Hepatocyte (in vitro differentiated cells): ENCODE results near the gene NAT16. TPM values are rescaled to one million over a fixed set of nuclear protein-coding genes. Genes with fewer than 3 reads are reported as not detected.
"Not testable (repeated sequence)": the region's sequence is repeated elsewhere in the genome, so short reads cannot be mapped to it uniquely, and the experiment has no call there.

Experiments used
- DNase-seq: peaks from one replicate; pipeline ENCODE4 v3.0.0-alpha.2; 2016; ENCODE audit warnings: low spot score
- H2AFZ ChIP-seq: fragments of 200-600 bp; sonication (generic); 2 replicates; pipeline ENCODE4 v1.6.0; 2016; ENCODE audit warnings: antibody characterized with exemption, mild to moderate bottlenecking
- H3K27ac ChIP-seq: fragments of 200-600 bp; sonication (generic); 2 replicates; pipeline ENCODE4 v1.5.1; 2016; ENCODE audit warnings: mild to moderate bottlenecking
- H3K27me3 ChIP-seq: fragments of 200-600 bp; sonication (generic); 2 replicates; pipeline ENCODE4 v1.6.1; 2016
- H3K36me3 ChIP-seq: fragments of 200-600 bp; sonication (generic); replicated peaks from 2 replicates; pipeline ENCODE4 v1.5.1; 2016; ENCODE audit warnings: low read depth; ENCODE audit not compliant: insufficient read depth
- H3K4me1 ChIP-seq: fragments of 200-600 bp; sonication (generic); 2 replicates; pipeline ENCODE4 v1.5.1; 2016; ENCODE audit warnings: mild to moderate bottlenecking, moderate library complexity; ENCODE audit not compliant: insufficient read depth
- H3K4me2 ChIP-seq: fragments of 200-600 bp; sonication (generic); 2 replicates; pipeline ENCODE4 v1.6.0; 2016
- H3K4me3 ChIP-seq: fragments of 200-600 bp; sonication (generic); 2 replicates; pipeline ENCODE4 v1.5.1; 2016; ENCODE audit warnings: mild to moderate bottlenecking
- H3K79me2 ChIP-seq: fragments of 200-600 bp; sonication (generic); 2 replicates; pipeline ENCODE4 v1.6.0; 2017; ENCODE audit warnings: mild to moderate bottlenecking
- H3K9me2 ChIP-seq: fragments of 200-600 bp; sonication (generic); replicated peaks from 2 replicates; pipeline ENCODE4 v1.6.0; 2017; ENCODE audit warnings: mild to moderate bottlenecking; ENCODE audit not compliant: insufficient read depth
- H3K9me3 ChIP-seq: fragments of 200-600 bp; sonication (generic); 2 replicates; pipeline ENCODE4 v1.5.1; 2016; ENCODE audit warnings: low read depth, mild to moderate bottlenecking
- H4K20me1 ChIP-seq: fragments of 200-600 bp; sonication (generic); 2 replicates; pipeline ENCODE4 v1.6.0; 2016; ENCODE audit warnings: mild to moderate bottlenecking; ENCODE audit not compliant: insufficient read depth, poor library complexity, severe bottlenecking
- CTCF ChIP-seq: fragments of 200-600 bp; sonication (generic); IDR thresholded peaks from 2 replicates; pipeline ENCODE4 v1.5.1; 2016; ENCODE audit warnings: antibody characterized with exemption, mild to moderate bottlenecking; ENCODE audit not compliant: poor library complexity
- EZH2 ChIP-seq: fragments of 200-600 bp; sonication (generic); IDR thresholded peaks from 2 replicates; pipeline ENCODE4 v1.6.1; 2016; ENCODE audit warnings: antibody characterized with exemption, mild to moderate bottlenecking, borderline replicate concordance
- EZH2phosphoT487 ChIP-seq: fragments of 200-600 bp; sonication (generic); IDR thresholded peaks from one replicate; pipeline ENCODE4 v1.6.1; 2018; ENCODE audit warnings: antibody characterized with exemption, mild to moderate bottlenecking, low read depth, moderate library complexity; ENCODE audit not compliant: unreplicated experiment, severe bottlenecking
- WGBS: methylation state at CpG from one replicate; pipeline ENCODE4 v1.1.6; 2016; ENCODE audit warnings: low lambda C conversion rate; ENCODE audit errors: missing lambda C conversion rate; 5-methylcytosine and 5-hydroxymethylcytosine counted together
- polyA plus RNA-seq: library from polyadenylated mRNA; unstranded; fragments of >200 nt; fragmentation: Nextera tagmentation; extraction: Ambion mirVana; gene quantifications from 2 replicates; pipeline ENCODE4 v1.2.1, GENCODE V29; 2016
- total RNA-seq: library from RNA; depleted of rRNA; stranded (reverse); fragments of >200 nt; gene quantifications from 2 replicates; pipeline ENCODE4 v1.2.3, GENCODE V29; 2014

NAT16 gene
- total and polyA plus RNA-seq, 2 experiments from 2014 or later = not detected

- Histone ChIP-seq H3K9me3 (no peaks in the 10 kb centered on the region), H2AFZ (no peak overlapping the region), H3K27me3 (no peaks in the 10 kb centered on the region), H3K4me3 (no peak overlapping the region), H3K27ac (peak overlapping the region; percentile 94), H3K9me2 (no peaks in the 10 kb centered on the region), H3K4me2 (no peak overlapping the region), H3K79me2 (no peaks in the 10 kb centered on the region), H3K4me1 (peaks cover 38% of the 10 kb centered on the region), H3K36me3 (no peaks in the 10 kb centered on the region), H4K20me1 (no peaks in the 10 kb centered on the region)
- DNase-seq = no peak
- WGBS = 84% methylated on average over 3 of the region's 3 CpGs
- TF ChIP-seq EZH2phosphoT487 (no peak), CTCF (no peak), EZH2 (no peak)
Observed at GRCh38 chr7:101123703-101124068, 56.4 kb downstream of the NAT16 start.

GRCh38 chr7:101122933-101123702 lies 57.0 kb downstream of the NAT16 start:
- no peak for TF ChIP-seq CTCF
- TF ChIP-seq EZH2phosphoT487 = no peak
- TF ChIP-seq EZH2 = no peak
- Histone ChIP-seq H3K79me2 (no peaks in the 10 kb centered on the region), H3K27me3 (no peaks in the 10 kb centered on the region), H3K27ac (peak overlapping the region; percentile 94), H3K4me3 (no peak overlapping the region), H3K4me1 (peaks cover 38% of the 10 kb centered on the region), H3K4me2 (peak overlapping the region; percentile 68), H3K9me3 (no peaks in the 10 kb centered on the region), H2AFZ (no peak overlapping the region), H3K36me3 (no peaks in the 10 kb centered on the region), H3K9me2 (no peaks in the 10 kb centered on the region), H4K20me1 (no peaks in the 10 kb centered on the region)
- no peak for DNase-seq
- 90% methylated on average over 11 of the region's 11 CpGs for WGBS

- H3K27me3 ChIP-seq = no peaks in the 10 kb centered on the region
- no peaks in the 10 kb centered on the region for H3K36me3 ChIP-seq
- 31% methylated on average over 14 of the region's 17 CpGs for WGBS
- no peak overlapping the region for H3K4me3 ChIP-seq
- H3K4me1 ChIP-seq = peaks cover 34% of the 10 kb centered on the region
- no peaks in the 10 kb centered on the region for H3K9me2 ChIP-seq
- peak overlapping the region; percentile 94 for H3K27ac ChIP-seq
- H4K20me1 ChIP-seq = no peaks in the 10 kb centered on the region
- H3K9me3 ChIP-seq = no peaks in the 10 kb centered on the region
- peak overlapping the region; percentile 68 for H3K4me2 ChIP-seq
- H3K79me2 ChIP-seq = no peaks in the 10 kb centered on the region
- H2AFZ ChIP-seq = no peak overlapping the region
- peak; percentile 90 for DNase-seq
- TF ChIP-seq CTCF (no peak), EZH2phosphoT487 (no peak), EZH2 (no peak)
Observed at GRCh38 chr7:101121991-101122932, 57.8 kb downstream of the NAT16 start.

- DNase-seq = not testable (repeated sequence)
- H3K27ac ChIP-seq = peak overlapping the region; percentile 94
Observed at GRCh38 chr7:101121631-101121990, 58.5 kb downstream of the NAT16 start.

More at GRCh38 chr7:101121631-101121990, 58.5 kb downstream of the NAT16 start:
- not testable (repeated sequence) for H3K27me3 ChIP-seq, H3K79me2 ChIP-seq, H3K9me3 ChIP-seq, H3K4me3 ChIP-seq, H3K9me2 ChIP-seq, H3K36me3 ChIP-seq, H2AFZ ChIP-seq, H4K20me1 ChIP-seq
- Histone ChIP-seq H3K4me1 (peaks cover 30% of the 10 kb centered on the region), H3K4me2 (peak overlapping the region; percentile 68)
- 82% methylated on average over 9 of the region's 9 CpGs for WGBS
